Measurements from ENCODE around the gene GNG2.
A peak's percentile ranks its signal among the peaks of the same experiment; 100 is the strongest.

GNG2 gene

DNA sequence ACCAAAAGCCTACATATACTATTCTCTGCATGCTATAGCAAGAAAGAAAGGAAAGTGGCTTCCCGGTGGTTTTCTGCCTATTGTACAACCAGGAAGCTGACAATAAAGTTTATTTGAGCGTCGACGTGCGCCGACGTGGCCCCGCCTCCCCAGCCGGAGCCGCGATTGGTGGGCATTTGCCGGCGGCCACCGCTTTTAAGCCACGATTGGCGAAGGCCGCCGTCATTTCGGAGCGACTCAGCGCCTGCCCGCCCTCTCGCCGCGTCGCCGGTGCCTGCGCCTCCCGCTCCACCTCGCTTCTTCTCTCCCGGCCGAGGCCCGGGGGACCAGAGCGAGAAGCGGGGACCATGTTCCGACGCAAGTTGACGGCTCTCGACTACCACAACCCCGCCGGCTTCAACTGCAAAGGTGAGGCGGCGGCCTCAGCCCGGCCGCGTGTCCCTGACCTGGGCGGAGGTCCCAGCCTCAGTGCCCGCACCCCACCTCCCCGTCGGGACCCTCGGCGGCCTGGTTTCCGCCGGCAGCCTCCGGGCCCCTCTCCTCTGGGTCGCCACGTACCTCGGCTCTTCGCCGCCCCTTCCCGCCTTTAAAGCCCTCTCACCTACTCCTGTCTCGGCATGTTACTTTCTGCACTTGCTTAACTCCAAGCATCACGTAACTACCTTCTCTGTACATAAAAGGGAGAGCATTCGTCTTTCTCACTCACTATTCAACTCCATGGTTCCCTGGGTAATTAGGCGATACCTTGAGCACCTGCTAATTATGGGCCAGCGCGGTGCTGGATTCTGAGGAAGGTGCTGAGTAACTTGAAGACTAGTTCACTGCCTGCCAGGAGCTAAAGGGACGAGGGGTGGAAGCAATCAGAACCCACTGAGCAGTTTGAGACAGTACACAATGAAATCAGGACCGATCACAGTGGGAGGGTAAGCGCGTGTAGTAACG, 129.2 kb downstream of the GNG2 start, which contains the start of gene RTRAF (continued):
- TF ChIP-seq, protein P1, sequence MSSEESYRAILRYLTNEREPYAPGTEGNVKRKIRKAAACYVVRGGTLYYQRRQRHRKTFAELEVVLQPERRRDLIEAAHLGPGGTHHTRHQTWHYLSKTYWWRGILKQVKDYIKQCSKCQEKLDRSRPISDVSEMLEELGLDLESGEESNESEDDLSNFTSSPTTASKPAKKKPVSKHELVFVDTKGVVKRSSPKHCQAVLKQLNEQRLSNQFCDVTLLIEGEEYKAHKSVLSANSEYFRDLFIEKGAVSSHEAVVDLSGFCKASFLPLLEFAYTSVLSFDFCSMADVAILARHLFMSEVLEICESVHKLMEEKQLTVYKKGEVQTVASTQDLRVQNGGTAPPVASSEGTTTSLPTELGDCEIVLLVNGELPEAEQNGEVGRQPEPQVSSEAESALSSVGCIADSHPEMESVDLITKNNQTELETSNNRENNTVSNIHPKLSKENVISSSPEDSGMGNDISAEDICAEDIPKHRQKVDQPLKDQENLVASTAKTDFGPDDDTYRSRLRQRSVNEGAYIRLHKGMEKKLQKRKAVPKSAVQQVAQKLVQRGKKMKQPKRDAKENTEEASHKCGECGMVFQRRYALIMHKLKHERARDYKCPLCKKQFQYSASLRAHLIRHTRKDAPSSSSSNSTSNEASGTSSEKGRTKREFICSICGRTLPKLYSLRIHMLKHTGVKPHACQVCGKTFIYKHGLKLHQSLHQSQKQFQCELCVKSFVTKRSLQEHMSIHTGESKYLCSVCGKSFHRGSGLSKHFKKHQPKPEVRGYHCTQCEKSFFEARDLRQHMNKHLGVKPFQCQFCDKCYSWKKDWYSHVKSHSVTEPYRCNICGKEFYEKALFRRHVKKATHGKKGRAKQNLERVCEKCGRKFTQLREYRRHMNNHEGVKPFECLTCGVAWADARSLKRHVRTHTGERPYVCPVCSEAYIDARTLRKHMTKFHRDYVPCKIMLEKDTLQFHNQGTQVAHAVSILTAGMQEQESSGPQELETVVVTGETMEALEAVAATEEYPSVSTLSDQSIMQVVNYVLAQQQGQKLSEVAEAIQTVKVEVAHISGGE (tag by site-specific recombination; conservative IDR thresholded peaks at IDR 0.05; ENCODE audit: low read depth), result no peak; the same call in 1 of the 2 replicates
- no peak for TF ChIP-seq ZNF184 (tag by site-specific recombination; IDR thresholded peaks at IDR 0.05)
- TF ChIP-seq GLI4 (tag by site-specific recombination; IDR thresholded peaks at IDR 0.05), result no peak
- TF ChIP-seq KLF7 (tag by site-specific recombination; IDR thresholded peaks at IDR 0.05; ENCODE audit: borderline replicate concordance), result no peak
- TF ChIP-seq KLF10 (tag by site-specific recombination; IDR thresholded peaks at IDR 0.05), result peak; percentile 81
- TF ChIP-seq ZNF280C (tag by site-specific recombination; IDR thresholded peaks at IDR 0.05), result no peak
- TF ChIP-seq ZXDB (tag by site-specific recombination; IDR thresholded peaks at IDR 0.05), result peak; percentile 80
- no peak for TF ChIP-seq GLIS2 (tag by site-specific recombination; IDR thresholded peaks at IDR 0.05)
- TF ChIP-seq ATF2 (tag by site-specific recombination; IDR thresholded peaks at IDR 0.05; ENCODE audit: low read depth), result no peak
- TF ChIP-seq, protein P2, sequence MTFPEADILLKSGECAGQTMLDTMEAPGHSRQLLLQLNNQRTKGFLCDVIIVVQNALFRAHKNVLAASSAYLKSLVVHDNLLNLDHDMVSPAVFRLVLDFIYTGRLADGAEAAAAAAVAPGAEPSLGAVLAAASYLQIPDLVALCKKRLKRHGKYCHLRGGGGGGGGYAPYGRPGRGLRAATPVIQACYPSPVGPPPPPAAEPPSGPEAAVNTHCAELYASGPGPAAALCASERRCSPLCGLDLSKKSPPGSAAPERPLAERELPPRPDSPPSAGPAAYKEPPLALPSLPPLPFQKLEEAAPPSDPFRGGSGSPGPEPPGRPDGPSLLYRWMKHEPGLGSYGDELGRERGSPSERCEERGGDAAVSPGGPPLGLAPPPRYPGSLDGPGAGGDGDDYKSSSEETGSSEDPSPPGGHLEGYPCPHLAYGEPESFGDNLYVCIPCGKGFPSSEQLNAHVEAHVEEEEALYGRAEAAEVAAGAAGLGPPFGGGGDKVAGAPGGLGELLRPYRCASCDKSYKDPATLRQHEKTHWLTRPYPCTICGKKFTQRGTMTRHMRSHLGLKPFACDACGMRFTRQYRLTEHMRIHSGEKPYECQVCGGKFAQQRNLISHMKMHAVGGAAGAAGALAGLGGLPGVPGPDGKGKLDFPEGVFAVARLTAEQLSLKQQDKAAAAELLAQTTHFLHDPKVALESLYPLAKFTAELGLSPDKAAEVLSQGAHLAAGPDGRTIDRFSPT (tag by site-specific recombination; IDR thresholded peaks at IDR 0.05), result no peak
- TF ChIP-seq ZNF302 (tag by site-specific recombination; IDR thresholded peaks at IDR 0.05; ENCODE audit: low read depth), result no peak
- TF ChIP-seq ZFP3 (tag by site-specific recombination; IDR thresholded peaks at IDR 0.05; ENCODE audit: low read depth), result no peak
- TF ChIP-seq GLIS1 (tag by site-specific recombination; IDR thresholded peaks at IDR 0.05), result 0 out of 2 replicates have a peak, but pooled peaks have one; percentile 12
- no peak for TF ChIP-seq PRDM6 (tag by site-specific recombination; IDR thresholded peaks at IDR 0.05)
- no peak for TF ChIP-seq ZFP37 (tag by site-specific recombination; IDR thresholded peaks at IDR 0.05)
- no peak for TF ChIP-seq ZNF558 (tag by site-specific recombination; IDR thresholded peaks at IDR 0.05)
- TF ChIP-seq ZNF555 (tag by site-specific recombination; conservative IDR thresholded peaks at IDR 0.05), result no peak
- no peak for TF ChIP-seq ZNF626 (tag by site-specific recombination; IDR thresholded peaks at IDR 0.05)
- TF ChIP-seq OSR2 (tag by site-specific recombination; IDR thresholded peaks at IDR 0.05), result no peak
- TF ChIP-seq TSHZ1 (tag by site-specific recombination; IDR thresholded peaks at IDR 0.05; ENCODE audit: borderline replicate concordance), result no peak
- TF ChIP-seq SETDB1 (IDR thresholded peaks at IDR 0.05; ENCODE audit: insufficient read length, low read length), result no peak
- no peak for TF ChIP-seq ZNF610 (tag by site-specific recombination; IDR thresholded peaks at IDR 0.05; ENCODE audit: borderline replicate concordance)
- TF ChIP-seq ZNF571 (tag by site-specific recombination; IDR thresholded peaks at IDR 0.05), result no peak
- TF ChIP-seq ZBTB21 (tag by site-specific recombination; IDR thresholded peaks at IDR 0.05), result no peak
